ENCODE results near the gene IGFBP6. TPM values are rescaled to one million over a fixed set of nuclear protein-coding genes. Genes with fewer than 3 reads are reported as not detected.
A peak's percentile ranks its signal among the peaks of the same experiment; 100 is the strongest.

Gene IGFBP6
- total RNA-seq, 1 experiment from 2014 or later, result 17.5 TPM

DNA sequence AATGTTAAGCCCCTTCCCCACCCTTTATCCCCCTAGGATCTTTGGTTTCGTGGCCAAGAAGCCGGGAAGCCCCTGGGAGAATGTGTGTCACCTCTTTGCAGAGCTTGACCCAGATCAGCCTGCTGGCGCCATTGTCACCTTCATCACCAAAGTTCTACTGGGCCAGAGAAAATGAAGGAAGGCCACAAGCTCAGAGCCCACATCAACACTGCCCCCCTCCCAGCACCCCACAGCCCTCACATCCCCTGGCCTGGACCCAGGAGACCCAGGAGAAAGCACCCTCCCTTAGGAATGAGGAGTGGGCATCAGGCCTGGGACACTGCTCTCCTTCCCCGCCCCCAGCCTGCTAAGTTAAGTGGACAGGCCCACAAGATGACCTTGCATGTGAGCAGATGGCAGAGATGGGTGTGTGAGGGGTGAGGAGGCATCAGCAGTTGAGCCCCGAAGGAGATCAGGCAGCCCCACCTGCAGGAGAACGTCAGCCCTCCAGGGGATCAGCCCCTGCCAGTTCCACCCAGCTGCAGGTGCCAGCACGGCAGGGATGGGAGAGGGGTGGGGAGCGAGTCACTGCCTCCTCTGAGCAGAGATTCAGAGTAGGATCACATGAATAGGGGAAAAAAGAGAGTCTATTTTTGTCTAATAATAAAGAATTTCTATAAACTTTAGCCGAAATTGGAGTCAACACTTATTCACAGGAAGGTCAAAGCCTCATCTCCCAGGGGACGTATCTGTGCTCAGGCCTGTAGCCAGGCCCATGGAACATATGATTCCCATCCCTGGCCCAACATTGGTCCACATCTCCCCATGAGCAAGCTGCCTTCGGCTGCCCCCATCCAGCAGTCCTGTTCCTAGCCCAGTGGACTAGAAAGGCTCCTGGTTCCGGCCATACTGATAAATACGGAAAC is 33.5 kb upstream of the IGFBP6 start:
- peak; percentile 22 for DNase-seq

DNA sequence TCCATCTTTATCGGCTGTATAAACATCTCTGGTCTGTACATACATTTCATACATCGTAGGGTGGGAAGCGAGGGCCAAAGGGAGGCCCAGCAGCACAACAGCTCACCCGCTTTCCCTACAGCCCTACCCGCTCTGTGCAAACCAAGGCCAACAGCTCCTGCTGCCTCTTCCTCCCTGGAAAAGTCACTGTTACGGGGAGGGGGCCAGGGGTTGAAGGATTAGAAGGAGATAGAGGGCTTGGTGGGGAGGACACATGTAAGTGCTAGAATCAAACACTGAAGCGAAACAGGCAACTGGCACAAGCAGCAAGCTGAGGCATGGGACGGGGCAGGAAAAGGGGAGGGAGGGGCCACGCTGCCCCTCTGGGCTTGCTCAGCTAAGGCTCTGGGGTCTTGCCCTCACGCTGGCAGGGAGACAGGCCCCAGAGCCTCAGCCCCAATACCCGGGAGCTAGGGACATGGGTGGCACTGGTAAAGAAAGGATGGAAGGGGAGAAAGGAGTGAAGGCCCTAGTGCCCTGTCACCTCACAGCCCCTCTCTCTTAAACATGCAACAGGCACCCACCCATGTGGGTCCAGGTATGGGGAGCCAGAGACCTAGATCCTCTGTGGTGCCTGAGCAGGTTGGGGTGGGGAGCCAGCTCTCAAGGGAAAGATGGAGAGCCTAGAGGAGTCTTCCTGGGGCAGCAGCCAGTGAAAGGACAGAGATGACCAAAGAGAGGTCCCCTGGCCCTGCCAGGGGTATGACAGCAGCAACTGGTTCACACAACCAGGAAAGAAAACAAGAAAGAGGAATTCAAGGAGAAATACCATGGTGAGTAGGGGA is 32.6 kb upstream of the IGFBP6 start:
- peak; percentile 28 for DNase-seq
- H3K4me3 ChIP-seq (ENCODE audit: insufficient read depth, low read depth, low read length), result no peak overlapping the region
- H3K36me3 ChIP-seq (replicated peaks; ENCODE audit: control insufficient read depth, insufficient read depth, low read length), result peaks cover 1% of the 10 kb centered on the region
- no peaks in the 10 kb centered on the region; the same call in 1 of the 2 replicates for H3K27me3 ChIP-seq (ENCODE audit: control insufficient read depth, insufficient read depth, low read length)

More for the DNA sequence above, 33.5 kb upstream of the IGFBP6 start:
- Histone ChIP-seq H3K4me3 (ENCODE audit: insufficient read depth, low read depth, low read length) (no peak overlapping the region), H3K27me3 (ENCODE audit: control insufficient read depth, insufficient read depth, low read length) (no peaks in the 10 kb centered on the region; the same call in 1 of the 2 replicates), H3K36me3 (replicated peaks; ENCODE audit: control insufficient read depth, insufficient read depth, low read length) (peaks cover 1% of the 10 kb centered on the region)

GRCh38 chr12:53065470-53065869 is 32.0 kb upstream of the IGFBP6 start:
- Histone ChIP-seq H3K4me3 (ENCODE audit: insufficient read depth, low read depth, low read length) (no peak overlapping the region), H3K36me3 (replicated peaks; ENCODE audit: control insufficient read depth, insufficient read depth, low read length) (peaks cover 1% of the 10 kb centered on the region), H3K27me3 (ENCODE audit: control insufficient read depth, insufficient read depth, low read length) (no peaks in the 10 kb centered on the region; the same call in 1 of the 2 replicates)
- no peak for DNase-seq

- DNase-seq, result peak; percentile 96
- peaks cover 1% of the 10 kb centered on the region for H3K36me3 ChIP-seq (replicated peaks; ENCODE audit: control insufficient read depth, insufficient read depth, low read length)
- H3K4me3 ChIP-seq (ENCODE audit: insufficient read depth, low read depth, low read length), result no peak overlapping the region
- H3K27me3 ChIP-seq (ENCODE audit: control insufficient read depth, insufficient read depth, low read length), result no peaks in the 10 kb centered on the region; the same call in 1 of the 2 replicates
Measured at GRCh38 chr12:53065975-53066931, 31.2 kb upstream of the IGFBP6 start.

- Histone ChIP-seq H3K27me3 (ENCODE audit: control insufficient read depth, insufficient read depth, low read length) (no peaks in the 10 kb centered on the region; the same call in 1 of the 2 replicates), H3K36me3 (replicated peaks; ENCODE audit: control insufficient read depth, insufficient read depth, low read length) (peaks cover 1% of the 10 kb centered on the region), H3K4me3 (ENCODE audit: insufficient read depth, low read depth, low read length) (no peak overlapping the region)
- DNase-seq, result peak; percentile 37
Measured at GRCh38 chr12:53067074-53067992, 30.1 kb upstream of the IGFBP6 start.

DNA sequence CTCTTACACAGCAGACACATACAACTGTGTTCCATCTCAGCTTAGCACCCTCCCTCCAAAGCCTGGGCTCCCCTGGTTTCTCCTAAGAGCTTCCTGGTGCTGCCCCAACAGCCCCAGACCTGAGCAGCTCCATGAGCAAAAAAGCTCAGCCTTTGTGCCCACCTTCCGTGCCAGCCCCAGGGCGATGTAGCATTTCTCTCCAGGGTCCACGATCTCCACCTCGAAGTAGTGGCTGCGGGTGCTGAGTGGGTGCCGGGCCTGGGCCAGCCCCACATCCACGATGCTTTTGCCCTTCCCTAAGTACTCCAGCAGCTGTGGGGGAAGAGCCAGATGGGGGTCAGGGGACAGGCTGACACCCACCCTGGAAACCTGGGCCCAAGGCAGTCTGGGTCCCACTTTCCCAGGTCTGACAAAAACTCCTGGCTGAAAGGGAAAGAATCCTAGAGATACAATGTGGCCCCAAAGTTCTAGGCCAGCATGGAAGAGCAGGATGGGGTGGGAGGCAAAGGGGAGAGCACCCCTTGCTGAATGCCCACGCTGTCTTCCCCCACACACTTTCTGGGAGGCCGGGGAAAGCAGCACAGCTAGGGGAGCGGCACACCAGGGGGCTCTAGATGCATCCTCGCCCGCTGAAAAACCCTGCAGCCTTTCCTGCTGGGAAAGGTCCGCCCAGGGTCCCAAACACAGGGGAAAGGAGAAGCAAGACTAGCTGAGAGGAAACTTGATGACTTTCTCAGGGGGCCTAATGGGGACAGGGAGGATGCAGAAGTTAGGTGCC is 29.3 kb upstream of the IGFBP6 start:
- peaks cover 1% of the 10 kb centered on the region for H3K36me3 ChIP-seq (replicated peaks; ENCODE audit: control insufficient read depth, insufficient read depth, low read length)
- DNase-seq, result peak; percentile 53
- no peaks in the 10 kb centered on the region for H3K27me3 ChIP-seq (ENCODE audit: control insufficient read depth, insufficient read depth, low read length)
- no peak overlapping the region for H3K4me3 ChIP-seq (ENCODE audit: insufficient read depth, low read depth, low read length)

GRCh38 chr12:53068811-53069585 is 28.5 kb upstream of the IGFBP6 start:
- Histone ChIP-seq H3K27me3 (ENCODE audit: control insufficient read depth, insufficient read depth, low read length) (no peaks in the 10 kb centered on the region), H3K4me3 (ENCODE audit: insufficient read depth, low read depth, low read length) (no peak overlapping the region), H3K36me3 (replicated peaks; ENCODE audit: control insufficient read depth, insufficient read depth, low read length) (peaks cover 1% of the 10 kb centered on the region)
- DNase-seq, result peak; percentile 67

- Histone ChIP-seq H3K4me3 (ENCODE audit: insufficient read depth, low read depth, low read length) (no peak overlapping the region), H3K27me3 (ENCODE audit: control insufficient read depth, insufficient read depth, low read length) (no peaks in the 10 kb centered on the region), H3K36me3 (replicated peaks; ENCODE audit: control insufficient read depth, insufficient read depth, low read length) (peaks cover 1% of the 10 kb centered on the region)
- DNase-seq, result peak; percentile 66
Measured at GRCh38 chr12:53069621-53070410, 27.7 kb upstream of the IGFBP6 start.

GRCh38 chr12:53070877-53071492 is 26.5 kb upstream of the IGFBP6 start:
- DNase-seq, result peak; percentile 43
- Histone ChIP-seq H3K4me3 (ENCODE audit: insufficient read depth, low read depth, low read length) (no peak overlapping the region), H3K27me3 (ENCODE audit: control insufficient read depth, insufficient read depth, low read length) (no peaks in the 10 kb centered on the region), H3K36me3 (replicated peaks; ENCODE audit: control insufficient read depth, insufficient read depth, low read length) (no peaks in the 10 kb centered on the region; the same call in 1 of the 2 replicates)

- peak; percentile 86 for DNase-seq
- Histone ChIP-seq H3K27me3 (ENCODE audit: control insufficient read depth, insufficient read depth, low read length) (no peaks in the 10 kb centered on the region), H3K4me3 (ENCODE audit: insufficient read depth, low read depth, low read length) (no peak overlapping the region), H3K36me3 (replicated peaks; ENCODE audit: control insufficient read depth, insufficient read depth, low read length) (no peaks in the 10 kb centered on the region; the same call in 1 of the 2 replicates)
Measured at GRCh38 chr12:53071591-53072551, 25.6 kb upstream of the IGFBP6 start.
